ENCODE data around the gene DOCK10.

DOCK10 gene

GRCh38 chr2:224860786-224861185, 181.5 kb downstream of the DOCK10 start (continued):
- TF ChIP-seq CTCF (tag by site-specific recombination; IDR thresholded peaks at IDR 0.05) (no peak), ZNF600 (tag by site-specific recombination; IDR thresholded peaks at IDR 0.05) (no peak), ZNF221 (tag by site-specific recombination; IDR thresholded peaks at IDR 0.05; ENCODE audit: borderline replicate concordance) (no peak), ZNF2 (tag by site-specific recombination; IDR thresholded peaks at IDR 0.05) (no peak), ZNF704 (tag by site-specific recombination; IDR thresholded peaks at IDR 0.05) (no peak), ZNF239 (tag by site-specific recombination; IDR thresholded peaks at IDR 0.05) (no peak), ZNF26 (tag by site-specific recombination; IDR thresholded peaks at IDR 0.05) (no peak), ZNF645 (tag by site-specific recombination; IDR thresholded peaks at IDR 0.05) (no peak), BCL11B (tag by site-specific recombination; IDR thresholded peaks at IDR 0.05; ENCODE audit: low read depth) (no peak), ZIC2 (tag by site-specific recombination; IDR thresholded peaks at IDR 0.05) (no peak)

GRCh38 chr2:224851811-224852210, 190.5 kb downstream of the DOCK10 start:
- ChIA-PET CTCF (interaction anchor here (0.5 kb wide), 1 partner anchor 141 kb away, joined by 5 read pairs; no protein-coding TSS in a partner anchor), POLR2A (no interaction called here)
- H3K36me3 ChIP-seq (ENCODE audit: control insufficient read depth in 2 of 2, insufficient read depth in 1 of 2, low read length in 2 of 2), result no peaks in the 10 kb centered on the region
- TF ChIP-seq SP2 (tag by site-specific recombination; IDR thresholded peaks at IDR 0.05) (no peak), ZNF768 (tag by site-specific recombination; IDR thresholded peaks at IDR 0.05) (no peak)
- H3K9me3 ChIP-seq (ENCODE audit: control insufficient read depth, insufficient read depth, low read depth, low read length), result no peaks in the 10 kb centered on the region
- H3K4me3 ChIP-seq (ENCODE audit: low read depth, low read length), result no peak overlapping the region
- H3K27ac ChIP-seq (ENCODE audit: extremely low read depth, low read depth, low read length), result no peak overlapping the region
- H3K4me1 ChIP-seq (ENCODE audit: control insufficient read depth, insufficient read depth, low read length), result peaks cover 5% of the 10 kb centered on the region; the same call in 1 of the 2 replicates

GRCh38 chr2:224850081-224850480, 192.2 kb downstream of the DOCK10 start:
- Histone ChIP-seq H3K9me3 (ENCODE audit: control insufficient read depth, insufficient read depth, low read depth, low read length) (no peaks in the 10 kb centered on the region), H3K27ac (ENCODE audit: extremely low read depth, low read depth, low read length) (no peak overlapping the region), H3K4me1 (ENCODE audit: control insufficient read depth, insufficient read depth, low read length) (peaks cover 5% of the 10 kb centered on the region; the same call in 1 of the 2 replicates), H3K36me3 (ENCODE audit: control insufficient read depth in 2 of 2, insufficient read depth in 1 of 2, low read length in 2 of 2) (no peaks in the 10 kb centered on the region), H3K4me3 (ENCODE audit: low read depth, low read length) (no peak overlapping the region)
- ChIA-PET POLR2A (no interaction called here), CTCF (no interaction called here)
- TF ChIP-seq YY2 (tag by site-specific recombination; IDR thresholded peaks at IDR 0.05) (no peak), ZNF23 (tag by site-specific recombination; IDR thresholded peaks at IDR 0.05; ENCODE audit: borderline replicate concordance) (no peak), ELK4 (IDR thresholded peaks at IDR 0.05; ENCODE audit: borderline replicate concordance, low read depth, low read length) (no peak), ZNF280D (tag by site-specific recombination; IDR thresholded peaks at IDR 0.05) (no peak), ZNF10 (tag by site-specific recombination; IDR thresholded peaks at IDR 0.05) (no peak), ZNF148 (tag by site-specific recombination; IDR thresholded peaks at IDR 0.05; ENCODE audit: borderline replicate concordance) (no peak), ZNF704 (tag by site-specific recombination; IDR thresholded peaks at IDR 0.05) (no peak)
